ENCODE data around the gene CA5A. TPM values are rescaled to one million over a fixed set of nuclear protein-coding genes. Genes with fewer than 3 reads are reported as not detected.

The CA5A gene
- total and polyA plus RNA-seq, 2 of the 13 experiments (the other 11 are each of a cell fraction or from before 2014, with no cell fraction given): 66.8 to 106 TPM

DNA sequence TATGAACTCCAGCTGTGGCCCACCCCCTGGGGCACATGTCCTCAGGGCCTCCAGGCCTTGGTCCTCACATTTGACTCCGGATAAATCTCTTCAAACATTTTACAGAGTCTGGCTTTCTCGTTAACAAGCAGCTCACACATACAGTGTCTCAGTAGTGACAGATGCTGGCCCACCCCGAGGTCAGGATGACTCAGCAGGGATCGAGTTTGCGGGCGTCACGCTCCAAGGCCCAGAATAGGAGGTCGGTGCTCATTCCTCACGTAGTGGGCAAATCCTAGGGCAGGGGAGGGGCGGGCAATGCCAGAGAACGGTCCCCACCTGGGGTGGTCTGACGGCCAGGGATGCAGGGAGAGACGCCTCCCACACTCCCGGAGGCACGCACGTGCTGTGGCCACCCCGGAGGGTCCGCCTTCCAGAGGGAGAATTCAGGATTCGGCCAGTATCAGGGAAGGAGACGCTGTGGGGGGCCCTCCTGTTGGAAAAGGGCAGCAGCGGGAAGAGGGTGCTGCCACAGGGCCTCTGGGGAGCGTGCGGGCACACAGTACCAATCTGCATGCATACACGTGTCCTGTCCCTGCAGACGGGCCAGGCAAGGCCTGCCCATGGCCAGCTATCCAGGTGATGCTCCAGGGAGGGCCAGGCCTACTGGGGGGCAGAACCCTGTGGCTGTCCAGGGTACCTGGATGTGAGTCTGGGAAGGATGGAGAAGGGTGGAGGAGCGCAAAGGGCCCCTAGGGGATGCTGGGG, 75.6 kb downstream of the CA5A start (continued):
- TF ChIP-seq, protein P1, sequence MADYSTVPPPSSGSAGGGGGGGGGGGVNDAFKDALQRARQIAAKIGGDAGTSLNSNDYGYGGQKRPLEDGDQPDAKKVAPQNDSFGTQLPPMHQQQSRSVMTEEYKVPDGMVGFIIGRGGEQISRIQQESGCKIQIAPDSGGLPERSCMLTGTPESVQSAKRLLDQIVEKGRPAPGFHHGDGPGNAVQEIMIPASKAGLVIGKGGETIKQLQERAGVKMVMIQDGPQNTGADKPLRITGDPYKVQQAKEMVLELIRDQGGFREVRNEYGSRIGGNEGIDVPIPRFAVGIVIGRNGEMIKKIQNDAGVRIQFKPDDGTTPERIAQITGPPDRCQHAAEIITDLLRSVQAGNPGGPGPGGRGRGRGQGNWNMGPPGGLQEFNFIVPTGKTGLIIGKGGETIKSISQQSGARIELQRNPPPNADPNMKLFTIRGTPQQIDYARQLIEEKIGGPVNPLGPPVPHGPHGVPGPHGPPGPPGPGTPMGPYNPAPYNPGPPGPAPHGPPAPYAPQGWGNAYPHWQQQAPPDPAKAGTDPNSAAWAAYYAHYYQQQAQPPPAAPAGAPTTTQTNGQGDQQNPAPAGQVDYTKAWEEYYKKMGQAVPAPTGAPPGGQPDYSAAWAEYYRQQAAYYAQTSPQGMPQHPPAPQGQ (CRISPR knock-in tag; IDR thresholded peaks at IDR 0.05; ENCODE audit: borderline replicate concordance): no peak
- peak; percentile 48; the same call in 1 of the 2 replicates for TF ChIP-seq CREM (IDR thresholded peaks at IDR 0.05)
- no peak for TF ChIP-seq CREM (CRISPR knock-in tag; IDR thresholded peaks at IDR 0.05)
- TF ChIP-seq ZNF329 (CRISPR knock-in tag; IDR thresholded peaks at IDR 0.05; ENCODE audit: low read depth): no peak; the same call in 1 of the 2 replicates
- TF ChIP-seq, protein P2, sequence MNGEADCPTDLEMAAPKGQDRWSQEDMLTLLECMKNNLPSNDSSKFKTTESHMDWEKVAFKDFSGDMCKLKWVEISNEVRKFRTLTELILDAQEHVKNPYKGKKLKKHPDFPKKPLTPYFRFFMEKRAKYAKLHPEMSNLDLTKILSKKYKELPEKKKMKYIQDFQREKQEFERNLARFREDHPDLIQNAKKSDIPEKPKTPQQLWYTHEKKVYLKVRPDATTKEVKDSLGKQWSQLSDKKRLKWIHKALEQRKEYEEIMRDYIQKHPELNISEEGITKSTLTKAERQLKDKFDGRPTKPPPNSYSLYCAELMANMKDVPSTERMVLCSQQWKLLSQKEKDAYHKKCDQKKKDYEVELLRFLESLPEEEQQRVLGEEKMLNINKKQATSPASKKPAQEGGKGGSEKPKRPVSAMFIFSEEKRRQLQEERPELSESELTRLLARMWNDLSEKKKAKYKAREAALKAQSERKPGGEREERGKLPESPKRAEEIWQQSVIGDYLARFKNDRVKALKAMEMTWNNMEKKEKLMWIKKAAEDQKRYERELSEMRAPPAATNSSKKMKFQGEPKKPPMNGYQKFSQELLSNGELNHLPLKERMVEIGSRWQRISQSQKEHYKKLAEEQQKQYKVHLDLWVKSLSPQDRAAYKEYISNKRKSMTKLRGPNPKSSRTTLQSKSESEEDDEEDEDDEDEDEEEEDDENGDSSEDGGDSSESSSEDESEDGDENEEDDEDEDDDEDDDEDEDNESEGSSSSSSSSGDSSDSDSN (CRISPR knock-in tag; IDR thresholded peaks at IDR 0.05): peak; percentile 71
- 0 out of 2 replicates have a peak, but pooled peaks have one; percentile 45 for TF ChIP-seq WIZ (CRISPR knock-in tag; IDR thresholded peaks at IDR 0.05)
- no peak for TF ChIP-seq ZNF296 (CRISPR knock-in tag; conservative IDR thresholded peaks at IDR 0.05)
- peak; percentile 84; the same call in 1 of the 2 replicates for TF ChIP-seq EED (CRISPR knock-in tag; IDR thresholded peaks at IDR 0.05)
- peak; percentile 64; the same call in 1 of the 2 replicates for TF ChIP-seq ZNF678 (CRISPR knock-in tag; IDR thresholded peaks at IDR 0.05)
- TF ChIP-seq, protein P3, sequence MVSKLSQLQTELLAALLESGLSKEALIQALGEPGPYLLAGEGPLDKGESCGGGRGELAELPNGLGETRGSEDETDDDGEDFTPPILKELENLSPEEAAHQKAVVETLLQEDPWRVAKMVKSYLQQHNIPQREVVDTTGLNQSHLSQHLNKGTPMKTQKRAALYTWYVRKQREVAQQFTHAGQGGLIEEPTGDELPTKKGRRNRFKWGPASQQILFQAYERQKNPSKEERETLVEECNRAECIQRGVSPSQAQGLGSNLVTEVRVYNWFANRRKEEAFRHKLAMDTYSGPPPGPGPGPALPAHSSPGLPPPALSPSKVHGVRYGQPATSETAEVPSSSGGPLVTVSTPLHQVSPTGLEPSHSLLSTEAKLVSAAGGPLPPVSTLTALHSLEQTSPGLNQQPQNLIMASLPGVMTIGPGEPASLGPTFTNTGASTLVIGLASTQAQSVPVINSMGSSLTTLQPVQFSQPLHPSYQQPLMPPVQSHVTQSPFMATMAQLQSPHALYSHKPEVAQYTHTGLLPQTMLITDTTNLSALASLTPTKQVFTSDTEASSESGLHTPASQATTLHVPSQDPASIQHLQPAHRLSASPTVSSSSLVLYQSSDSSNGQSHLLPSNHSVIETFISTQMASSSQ (IDR thresholded peaks at IDR 0.05; ENCODE audit: low read depth): no peak
- TF ChIP-seq, protein P3 (CRISPR knock-in tag; IDR thresholded peaks at IDR 0.05; ENCODE audit: borderline replicate concordance): peak; percentile 17; the same call in 1 of the 2 replicates
- TF ChIP-seq HOXA5 (CRISPR knock-in tag; IDR thresholded peaks at IDR 0.05): no peak
- TF ChIP-seq, protein P4, sequence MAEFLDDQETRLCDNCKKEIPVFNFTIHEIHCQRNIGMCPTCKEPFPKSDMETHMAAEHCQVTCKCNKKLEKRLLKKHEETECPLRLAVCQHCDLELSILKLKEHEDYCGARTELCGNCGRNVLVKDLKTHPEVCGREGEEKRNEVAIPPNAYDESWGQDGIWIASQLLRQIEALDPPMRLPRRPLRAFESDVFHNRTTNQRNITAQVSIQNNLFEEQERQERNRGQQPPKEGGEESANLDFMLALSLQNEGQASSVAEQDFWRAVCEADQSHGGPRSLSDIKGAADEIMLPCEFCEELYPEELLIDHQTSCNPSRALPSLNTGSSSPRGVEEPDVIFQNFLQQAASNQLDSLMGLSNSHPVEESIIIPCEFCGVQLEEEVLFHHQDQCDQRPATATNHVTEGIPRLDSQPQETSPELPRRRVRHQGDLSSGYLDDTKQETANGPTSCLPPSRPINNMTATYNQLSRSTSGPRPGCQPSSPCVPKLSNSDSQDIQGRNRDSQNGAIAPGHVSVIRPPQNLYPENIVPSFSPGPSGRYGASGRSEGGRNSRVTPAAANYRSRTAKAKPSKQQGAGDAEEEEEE (CRISPR knock-in tag; IDR thresholded peaks at IDR 0.05; ENCODE audit: borderline replicate concordance): no peak
